Activated T-helper 2 cell treated with anti-CD3 and anti-CD28 coated beads, Interferon-gamma antibody, Interleukin-2, Interleukin-4, amounts not matched to agents 10 μg/mL and 5 μg/mL and 100 μg/mL, durations not matched to agents 14 hours and 24 hours and 36 hours (primary cell): ENCODE measurements around the gene AGPAT3. TPM values are rescaled to one million over a fixed set of nuclear protein-coding genes. Genes with fewer than 3 reads are reported as not detected.

Experiments used
- DNase-seq: peaks from one replicate; pipeline ENCODE4 v3.0.0; 2021; ENCODE audit warnings: low spot score
- H3K27ac Mint-ChIP-seq: one replicate; pipeline ENCODE4 v1.8.0; 2021; ENCODE audit warnings: mixed read lengths
- H3K27me3 Mint-ChIP-seq: one replicate; pipeline ENCODE4 v1.8.0; 2021; ENCODE audit warnings: low read depth, mixed read lengths
- H3K36me3 Mint-ChIP-seq: one replicate; pipeline ENCODE4 v1.8.0; 2021; ENCODE audit warnings: low read depth, mixed read lengths
- H3K4me1 Mint-ChIP-seq: one replicate; pipeline ENCODE4 v1.8.0; 2021; ENCODE audit warnings: low read depth, mixed read lengths
- H3K4me3 Mint-ChIP-seq: one replicate; pipeline ENCODE4 v1.8.0; 2021; ENCODE audit warnings: low read depth, mild to moderate bottlenecking, moderate library complexity, mixed read lengths
- H3K9me3 Mint-ChIP-seq: one replicate; pipeline ENCODE4 v1.8.0; 2021; ENCODE audit warnings: mixed read lengths
- intact Hi-C: fragments of 100-400 bp; cut with micrococcal nuclease; formaldehyde crosslinking; loops from one replicate; pipeline ENCODE4 v1.15.1; 2023
- total RNA-seq: library from RNA; stranded (reverse); gene quantifications from 2 replicates; pipeline ENCODE4 v1.2.3, GENCODE V29; 2022

AGPAT3 gene
- total RNA-seq, 1 donor from 2014 or later, result 126 TPM

- intact Hi-C loops, result loop anchor here (5.0 kb wide), 1 partner anchor 66 kb away; no protein-coding TSS in a partner anchor
- Mint-ChIP-seq H3K36me3 (peaks cover 92% of the 10 kb centered on the region), H3K9me3 (peaks cover 4% of the 10 kb centered on the region), H3K27ac (no peak overlapping the region), H3K4me3 (no peak overlapping the region), H3K4me1 (peaks cover 71% of the 10 kb centered on the region), H3K27me3 (no peaks in the 10 kb centered on the region)
- DNase-seq, result no peak
These were observed 6.5 kb downstream of the AGPAT3 start for GRCh38 chr21:43871487-43871886.

- H3K4me1 Mint-ChIP-seq, result peaks cover 61% of the 10 kb centered on the region
- no peak overlapping the region for H3K4me3 Mint-ChIP-seq
- intact Hi-C loops, result loop anchor here (5.0 kb wide), 1 partner anchor 65 kb away; no protein-coding TSS in a partner anchor
These were observed 7.6 kb downstream of the AGPAT3 start for GRCh38 chr21:43872531-43873197.

GRCh38 chr21:43873673-43874072, 8.7 kb downstream of the AGPAT3 start:
- no peak overlapping the region for H3K4me3 Mint-ChIP-seq

More at GRCh38 chr21:43872531-43873197, 7.6 kb downstream of the AGPAT3 start:
- H3K27ac Mint-ChIP-seq, result peak overlapping the region; percentile 51
- peaks cover 4% of the 10 kb centered on the region for H3K9me3 Mint-ChIP-seq
- DNase-seq, result no peak
- H3K27me3 Mint-ChIP-seq, result no peaks in the 10 kb centered on the region
- H3K36me3 Mint-ChIP-seq, result peaks cover 83% of the 10 kb centered on the region

DNA sequence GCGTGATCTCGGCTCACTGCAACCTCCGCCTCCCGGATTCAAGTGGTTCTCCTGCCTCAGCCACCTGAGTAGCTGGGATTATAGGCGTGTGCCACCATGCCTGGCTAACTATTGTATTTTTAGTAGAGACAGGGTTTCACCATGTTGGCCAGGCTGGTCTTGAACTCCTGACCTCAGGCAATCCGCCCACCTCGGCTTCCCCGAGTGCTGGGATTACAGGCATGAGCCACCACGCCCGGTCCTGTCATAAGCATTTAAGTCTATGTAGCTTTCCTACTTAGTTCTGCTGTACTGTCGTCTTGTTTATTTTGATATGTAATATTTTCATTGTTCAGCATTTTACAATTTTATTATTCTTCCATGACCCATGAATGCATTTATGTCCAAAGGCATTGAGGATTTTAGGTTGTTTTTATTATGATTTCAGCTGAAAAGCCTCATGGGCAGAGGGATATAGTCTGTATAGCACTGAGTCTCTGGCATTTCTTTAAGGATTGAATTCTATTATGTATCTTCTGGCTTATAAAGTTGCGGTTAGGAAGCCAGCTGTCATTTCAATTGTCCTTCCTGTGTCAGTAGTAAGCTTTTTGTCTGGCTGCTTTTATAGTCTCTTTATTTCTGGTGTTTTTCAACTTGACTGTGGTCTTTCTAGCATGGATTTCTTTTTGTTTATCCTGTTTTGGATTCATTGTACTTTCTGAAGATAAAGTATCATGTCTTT, 9.2 kb downstream of the AGPAT3 start:
- intact Hi-C loops, result loop anchor here (5.0 kb wide), 1 partner anchor 63 kb away; no protein-coding TSS in a partner anchor
- peaks cover 79% of the 10 kb centered on the region for H3K36me3 Mint-ChIP-seq
- peaks cover 51% of the 10 kb centered on the region for H3K4me1 Mint-ChIP-seq
- no peak for DNase-seq
- peaks cover 4% of the 10 kb centered on the region for H3K9me3 Mint-ChIP-seq
- peak overlapping the region; percentile 70 for H3K27ac Mint-ChIP-seq
- H3K27me3 Mint-ChIP-seq, result no peaks in the 10 kb centered on the region
- H3K4me3 Mint-ChIP-seq, result no peak overlapping the region

More at GRCh38 chr21:43873673-43874072, 8.7 kb downstream of the AGPAT3 start:
- Mint-ChIP-seq H3K27ac (peak overlapping the region; percentile 70), H3K9me3 (peaks cover 4% of the 10 kb centered on the region), H3K27me3 (no peaks in the 10 kb centered on the region), H3K4me1 (peaks cover 56% of the 10 kb centered on the region), H3K36me3 (peaks cover 83% of the 10 kb centered on the region)
- DNase-seq, result no peak
- intact Hi-C loops, result loop anchor here (5.0 kb wide), 1 partner anchor 64 kb away; no protein-coding TSS in a partner anchor

GRCh38 chr21:43876605-43877004, 11.6 kb downstream of the AGPAT3 start:
- H3K9me3 Mint-ChIP-seq, result peaks cover 4% of the 10 kb centered on the region
- peaks cover 60% of the 10 kb centered on the region for H3K4me1 Mint-ChIP-seq
- no peak overlapping the region for H3K27ac Mint-ChIP-seq
- H3K36me3 Mint-ChIP-seq, result peaks cover 71% of the 10 kb centered on the region
- no peak overlapping the region for H3K4me3 Mint-ChIP-seq
- intact Hi-C loops, result no loop called here
- DNase-seq, result no peak
- H3K27me3 Mint-ChIP-seq, result no peaks in the 10 kb centered on the region

DNA sequence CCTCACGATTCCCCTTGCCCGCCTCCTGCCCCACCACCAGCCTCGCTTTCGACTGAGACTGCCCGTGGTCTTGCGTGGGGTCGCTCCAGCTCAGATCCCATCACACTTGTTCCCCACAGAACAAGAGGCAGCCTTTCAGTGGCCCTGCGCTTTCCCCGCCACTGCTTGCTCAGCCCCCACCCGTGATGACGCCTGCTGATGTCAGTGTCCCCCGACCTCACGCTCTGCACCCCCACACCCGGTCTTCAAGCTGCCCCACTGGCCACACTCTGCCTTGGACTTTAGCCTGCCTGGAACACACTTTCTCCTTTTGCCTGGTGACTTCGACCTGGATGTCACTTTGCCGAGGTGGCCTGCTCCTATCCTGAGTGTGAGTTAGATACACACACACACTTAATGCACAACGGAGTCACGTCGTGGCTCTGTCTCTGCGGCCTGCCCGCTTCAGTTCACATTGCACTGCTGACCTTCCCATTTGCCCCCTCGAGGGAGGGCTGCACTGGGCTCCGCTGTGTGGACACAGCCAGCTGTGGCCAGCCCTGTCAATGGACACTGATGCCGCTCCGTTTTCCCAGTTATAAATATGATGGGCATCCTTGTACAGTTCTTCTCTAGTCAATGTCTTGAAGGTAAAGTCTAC, 13.0 kb downstream of the AGPAT3 start:
- no peak for DNase-seq
- peaks cover 55% of the 10 kb centered on the region for H3K4me1 Mint-ChIP-seq
- H3K27ac Mint-ChIP-seq, result peak overlapping the region; percentile 28
- H3K9me3 Mint-ChIP-seq, result peaks cover 4% of the 10 kb centered on the region
- H3K27me3 Mint-ChIP-seq, result no peaks in the 10 kb centered on the region
- peaks cover 59% of the 10 kb centered on the region for H3K36me3 Mint-ChIP-seq
- no peak overlapping the region for H3K4me3 Mint-ChIP-seq
- intact Hi-C loops, result no loop called here

DNA sequence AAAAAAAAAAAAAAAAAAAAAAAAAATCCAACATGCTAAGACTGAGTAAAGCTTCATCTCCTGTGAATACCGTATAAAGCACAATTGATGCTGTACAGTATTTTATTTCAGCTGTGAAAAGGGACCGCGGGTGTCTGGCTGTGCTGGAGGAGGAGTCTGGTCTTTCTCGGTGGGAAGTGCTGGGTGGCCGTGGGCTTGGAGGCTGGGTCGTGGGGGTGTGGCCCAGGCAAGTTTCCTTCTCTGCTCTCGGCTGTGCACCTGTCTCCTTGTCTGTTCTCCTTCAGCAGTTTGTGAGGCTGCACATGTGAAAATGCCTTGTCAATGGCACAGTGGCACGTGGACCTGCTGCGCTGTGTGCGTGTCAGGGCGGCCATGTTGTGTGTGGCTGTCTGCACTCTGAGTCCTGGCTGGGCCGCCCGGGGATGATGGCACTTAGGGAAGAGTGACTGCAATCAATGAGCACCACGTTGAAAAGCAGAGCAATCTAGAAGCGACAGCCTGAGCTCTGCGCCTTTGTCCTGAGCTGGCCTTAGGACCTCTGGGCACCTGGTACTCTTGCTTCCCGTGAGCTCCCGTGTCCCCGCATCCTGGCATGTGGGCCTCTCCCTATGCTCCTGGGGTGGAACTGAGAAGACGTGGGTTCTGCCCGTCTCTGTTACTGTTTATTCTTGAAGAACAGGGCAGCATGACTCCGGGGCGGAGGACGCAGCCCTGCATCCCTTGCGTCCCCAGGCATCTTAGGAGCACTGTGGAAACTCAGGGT, 14.5 kb downstream of the AGPAT3 start:
- Mint-ChIP-seq H3K4me3 (no peak overlapping the region), H3K36me3 (peaks cover 52% of the 10 kb centered on the region), H3K27me3 (no peaks in the 10 kb centered on the region), H3K27ac (no peak overlapping the region), H3K4me1 (peaks cover 55% of the 10 kb centered on the region), H3K9me3 (peaks cover 4% of the 10 kb centered on the region)
- DNase-seq, result no peak
- intact Hi-C loops, result loop anchor here (5.0 kb wide), 1 partner anchor 38 kb away; no protein-coding TSS in a partner anchor

GRCh38 chr21:43880111-43880985, 15.3 kb downstream of the AGPAT3 start:
- H3K36me3 Mint-ChIP-seq, result peaks cover 47% of the 10 kb centered on the region
- H3K4me1 Mint-ChIP-seq, result peaks cover 54% of the 10 kb centered on the region
- no peaks in the 10 kb centered on the region for H3K27me3 Mint-ChIP-seq
- peaks cover 2% of the 10 kb centered on the region for H3K9me3 Mint-ChIP-seq
- peak overlapping the region; percentile 9 for H3K4me3 Mint-ChIP-seq
- H3K27ac Mint-ChIP-seq, result peak overlapping the region; percentile 38
- intact Hi-C loops, result loop anchor here (5.0 kb wide), 1 partner anchor 37 kb away; no protein-coding TSS in a partner anchor
- no peak for DNase-seq

- no peak for DNase-seq
- Mint-ChIP-seq H3K27ac (peak overlapping the region; percentile 15), H3K36me3 (peaks cover 38% of the 10 kb centered on the region), H3K27me3 (no peaks in the 10 kb centered on the region), H3K4me3 (no peak overlapping the region), H3K9me3 (no peaks in the 10 kb centered on the region), H3K4me1 (peaks cover 58% of the 10 kb centered on the region)
- intact Hi-C loops, result loop anchor here (5.0 kb wide), 1 partner anchor 36 kb away; no protein-coding TSS in a partner anchor
These were observed 16.3 kb downstream of the AGPAT3 start for GRCh38 chr21:43881283-43881682.

DNA sequence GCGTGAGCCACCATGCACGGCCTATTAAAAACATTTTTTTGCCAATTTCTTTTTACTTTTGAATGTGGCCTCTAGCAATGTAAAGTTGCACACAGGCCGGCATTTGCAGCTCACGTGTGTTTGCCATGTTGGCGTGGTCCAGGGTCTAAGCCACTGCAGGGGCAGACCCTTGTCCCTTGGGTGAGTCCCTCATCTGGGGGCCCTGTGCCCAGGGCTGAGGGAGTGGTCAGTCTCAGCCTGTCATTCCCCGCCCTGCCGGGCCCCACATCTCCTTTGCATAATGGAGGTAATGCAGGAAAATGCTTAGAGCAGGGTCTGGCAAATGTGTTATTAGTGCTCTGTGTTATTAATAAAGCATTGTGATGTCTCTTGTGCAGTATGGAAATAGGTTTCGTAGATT, 16.9 kb downstream of the AGPAT3 start:
- intact Hi-C loops, result loop anchor here (5.0 kb wide), 1 partner anchor 35 kb away; no protein-coding TSS in a partner anchor
- no peak overlapping the region for H3K4me3 Mint-ChIP-seq
- H3K27ac Mint-ChIP-seq, result no peak overlapping the region
- H3K27me3 Mint-ChIP-seq, result no peaks in the 10 kb centered on the region
- DNase-seq, result no peak
- H3K36me3 Mint-ChIP-seq, result peaks cover 41% of the 10 kb centered on the region
- H3K9me3 Mint-ChIP-seq, result no peaks in the 10 kb centered on the region
- H3K4me1 Mint-ChIP-seq, result peaks cover 63% of the 10 kb centered on the region

- H3K27ac Mint-ChIP-seq, result peak overlapping the region; percentile 28
These were observed 18.0 kb downstream of the AGPAT3 start for GRCh38 chr21:43882952-43883545.

More at GRCh38 chr21:43882952-43883545, 18.0 kb downstream of the AGPAT3 start:
- no peak overlapping the region for H3K4me3 Mint-ChIP-seq
- no peaks in the 10 kb centered on the region for H3K9me3 Mint-ChIP-seq
- H3K4me1 Mint-ChIP-seq, result peaks cover 64% of the 10 kb centered on the region
- intact Hi-C loops, result loop anchor here (5.0 kb wide), 1 partner anchor 34 kb away; no protein-coding TSS in a partner anchor
- H3K27me3 Mint-ChIP-seq, result no peaks in the 10 kb centered on the region
- DNase-seq, result no peak
- peaks cover 41% of the 10 kb centered on the region for H3K36me3 Mint-ChIP-seq
